CD8-positive, alpha-beta memory T cell (primary cell): ENCODE data around the gene PPP2R3A. TPM values are rescaled to one million over a fixed set of nuclear protein-coding genes. Genes with fewer than 3 reads are reported as not detected.
"Not testable (repeated sequence)": the region's sequence is repeated elsewhere in the genome, so short reads cannot be mapped to it uniquely, and the experiment has no call there.

ENCODE experiments used
- CTCF ChIA-PET: fragments of 350-600 bp; sonication (Branson Sonifier 250); formaldehyde crosslinking; loops from one replicate; lab custom pipeline; 2021; ENCODE audit warnings: antibody characterized with exemption; lab: Charles Lee
- POLR2A ChIA-PET: fragments of 350-600 bp; sonication (Branson Sonifier 250); formaldehyde crosslinking; loops from one replicate; lab custom pipeline; 2021; ENCODE audit warnings: antibody characterized with exemption; lab: Charles Lee
- DNase-seq, 5 donors: peaks; one replicate each; pipeline versions ENCODE4 v3.0.0 to v3.0.0-alpha.2; 2020 to 2022; ENCODE audit warnings: mixed read lengths in 1 of 5
- H3K27ac ChIP-seq: one replicate; pipeline ENCODE4 v1.7.0; 2013; ENCODE audit warnings: low read depth, mild to moderate bottlenecking, low read length, moderate library complexity
- H3K27me3 ChIP-seq: 2 replicates; pipeline ENCODE4 v1.7.0; 2013; ENCODE audit warnings: low read length, mild to moderate bottlenecking; ENCODE audit not compliant: insufficient read depth, poor library complexity, severe bottlenecking
- H3K36me3 ChIP-seq: 2 replicates; pipeline ENCODE4 v1.7.0; 2013; ENCODE audit warnings: mild to moderate bottlenecking, low read length, moderate library complexity; ENCODE audit not compliant: insufficient read depth
- H3K4me1 ChIP-seq: 2 replicates; pipeline ENCODE4 v1.7.0; 2013; ENCODE audit warnings: mild to moderate bottlenecking, low read length, moderate library complexity; ENCODE audit not compliant: insufficient read depth
- H3K4me3 ChIP-seq: 2 replicates; pipeline ENCODE4 v1.7.0; 2013; ENCODE audit warnings: mild to moderate bottlenecking, low read length
- H3K9me3 ChIP-seq: 2 replicates; pipeline ENCODE4 v1.7.0; 2013; ENCODE audit warnings: mild to moderate bottlenecking, low read length
- H3K27ac Mint-ChIP-seq, 8 donors: one replicate each; pipeline ENCODE4 v1.8.0; 2020 to 2021; ENCODE audit warnings: mixed read lengths in 8 of 8, mild to moderate bottlenecking in 6 of 8, inconsistent platforms in 3 of 8, moderate library complexity in 3 of 8
- H3K27me3 Mint-ChIP-seq, 2 donors: one replicate each; pipeline ENCODE4 v1.8.0; 2020 to 2021; ENCODE audit warnings: mixed read lengths in 2 of 2, mild to moderate bottlenecking in 1 of 2, moderate library complexity in 1 of 2
- H3K36me3 Mint-ChIP-seq, 3 donors: one replicate each; pipeline ENCODE4 v1.8.0; 2020 to 2021; ENCODE audit warnings: mixed read lengths in 3 of 3, inconsistent platforms in 1 of 3, mild to moderate bottlenecking in 1 of 3
- H3K4me1 Mint-ChIP-seq, 3 donors: one replicate each; pipeline ENCODE4 v1.8.0; 2020 to 2021; ENCODE audit warnings: mixed read lengths in 3 of 3, inconsistent platforms in 1 of 3, mild to moderate bottlenecking in 1 of 3
- H3K4me3 Mint-ChIP-seq, 7 donors: one replicate each; pipeline ENCODE4 v1.8.0; 2020 to 2021; ENCODE audit warnings: mixed read lengths in 7 of 7, mild to moderate bottlenecking in 6 of 7, moderate library complexity in 4 of 7, inconsistent platforms in 2 of 7
- H3K9me3 Mint-ChIP-seq, 5 donors: one replicate each; pipeline ENCODE4 v1.8.0; 2020 to 2022; ENCODE audit warnings: mixed read lengths in 5 of 5, mild to moderate bottlenecking in 3 of 5, moderate library complexity in 2 of 5, inconsistent platforms in 1 of 5
- polyA plus RNA-seq: library from polyadenylated mRNA; unstranded; fragments of 300-500 nt; fragmentation: Illumina TruSeq; gene quantifications from one replicate; pipeline ENCODE4 v1.2.3, GENCODE V29; 2021
- total RNA-seq, 2 experiments: library from RNA; stranded (reverse); gene quantifications; one replicate each; pipeline ENCODE4 v1.2.3, GENCODE V29; 2021

PPP2R3A gene
- total and polyA plus RNA-seq, 3 experiments from 2014 or later, result 0.04 to 0.22 (median 0.18) TPM

DNA sequence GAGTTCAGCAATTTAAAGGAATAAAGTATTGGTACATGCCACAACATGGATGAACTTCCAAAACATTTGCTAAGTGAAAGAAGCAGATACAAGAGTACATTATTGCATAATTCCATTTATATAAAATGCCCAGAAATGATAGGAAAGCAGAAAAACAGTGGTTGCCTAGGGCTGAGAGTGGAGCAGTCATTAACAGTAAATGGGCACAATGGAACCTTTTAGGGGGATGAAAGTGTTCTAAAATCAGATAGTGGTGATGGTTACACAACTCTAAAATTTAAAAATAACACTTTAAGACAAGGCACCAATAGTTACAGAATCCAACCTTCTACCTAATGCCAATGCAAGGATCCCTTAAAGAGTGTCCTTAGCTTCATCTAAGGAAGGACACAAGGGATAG lies 196.0 kb downstream of the PPP2R3A start:
- Mint-ChIP-seq H3K27ac (peak overlapping the region in 2 of 8 donors; percentile 10 to 79), H3K27me3 (no peaks in the 10 kb centered on the region), H3K36me3 (peaks cover 5 to 19% (median 8%) of the 10 kb centered on the region in 3 donors), H3K4me1 (peaks cover 64 to 87% (median 84%) of the 10 kb centered on the region in 3 donors), H3K9me3 (no peaks in the 10 kb centered on the region), H3K4me3 (peak overlapping the region in 1 of 7 donors; percentile 0)
- Histone ChIP-seq H3K27ac (no peak overlapping the region), H3K4me1 (peaks cover 36% of the 10 kb centered on the region), H3K4me3 (no peak overlapping the region), H3K9me3 (no peaks in the 10 kb centered on the region), H3K36me3 (no peaks in the 10 kb centered on the region), H3K27me3 (no peaks in the 10 kb centered on the region)
- no peak for DNase-seq
- ChIA-PET POLR2A (no interaction called here), CTCF (no interaction called here)

DNA sequence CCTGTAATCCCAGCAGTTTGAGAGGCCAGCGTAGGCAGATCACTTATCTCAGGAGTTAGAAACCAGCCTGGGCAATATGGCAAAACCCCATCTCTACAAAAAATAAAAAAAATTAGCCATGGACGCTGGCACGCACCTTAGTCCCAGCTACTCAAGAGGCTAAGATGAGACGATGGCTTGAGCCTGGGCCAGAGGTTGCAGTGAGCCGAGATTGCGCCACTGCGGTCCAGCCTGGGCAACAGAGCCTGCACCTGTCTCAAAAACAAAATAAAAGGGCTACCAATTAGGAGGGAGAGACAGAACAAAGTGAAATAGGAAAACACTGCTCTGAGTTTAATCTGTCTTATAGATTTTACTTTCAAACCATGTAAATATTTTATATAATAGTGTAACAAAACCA lies 196.8 kb downstream of the PPP2R3A start:
- Histone ChIP-seq H3K27me3 (no peaks in the 10 kb centered on the region), H3K36me3 (no peaks in the 10 kb centered on the region), H3K4me3 (no peak overlapping the region), H3K4me1 (peaks cover 43% of the 10 kb centered on the region), H3K27ac (no peak overlapping the region), H3K9me3 (no peaks in the 10 kb centered on the region)
- Mint-ChIP-seq H3K4me3 (no peak overlapping the region), H3K27me3 (no peaks in the 10 kb centered on the region), H3K9me3 (no peaks in the 10 kb centered on the region), H3K36me3 (peaks cover 5 to 19% (median 8%) of the 10 kb centered on the region in 3 donors), H3K27ac (peak overlapping the region in 1 of 8 donors; percentile 58), H3K4me1 (peaks cover 70 to 88% (median 86%) of the 10 kb centered on the region in 3 donors)
- DNase-seq, result no peak
- POLR2A ChIA-PET, result no interaction called here
- CTCF ChIA-PET, result no interaction called here

DNA sequence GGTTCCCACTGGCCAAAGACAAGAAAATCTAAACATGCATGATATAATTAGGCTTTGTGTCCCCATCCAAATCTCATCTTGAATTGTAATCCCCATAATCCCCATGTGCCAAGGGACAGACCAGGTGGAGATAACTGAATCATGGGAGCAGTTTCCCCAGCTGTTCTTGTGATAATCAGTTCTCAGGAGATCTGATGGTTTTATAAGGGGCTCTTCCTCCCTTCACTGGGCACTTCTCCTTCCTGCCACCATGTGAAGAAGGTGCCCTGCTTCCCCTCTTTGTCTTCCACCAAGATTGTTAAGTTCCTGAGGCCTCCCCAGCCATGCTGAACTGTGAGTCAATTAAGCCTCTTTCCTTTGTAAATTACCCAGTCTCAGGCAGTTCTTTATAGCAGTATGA lies 198.1 kb downstream of the PPP2R3A start:
- DNase-seq, H3K27me3 Mint-ChIP-seq, POLR2A ChIA-PET, H3K27ac ChIP-seq, H3K9me3 Mint-ChIP-seq, H3K9me3 ChIP-seq, H3K36me3 ChIP-seq, CTCF ChIA-PET, H3K27me3 ChIP-seq, H3K4me3 ChIP-seq: not testable (repeated sequence)
- peak overlapping the region in 5 of 7 donors; percentile 2 to 82 (median 56) for H3K4me3 Mint-ChIP-seq
- H3K27ac Mint-ChIP-seq, result peak overlapping the region; percentile 14 to 97 (median 74)
- H3K4me1 ChIP-seq, result peaks cover 49% of the 10 kb centered on the region
- H3K36me3 Mint-ChIP-seq, result peaks cover 4 to 19% (median 5%) of the 10 kb centered on the region in 3 donors
- H3K4me1 Mint-ChIP-seq, result peaks cover 73 to 88% (median 86%) of the 10 kb centered on the region in 3 donors

DNA sequence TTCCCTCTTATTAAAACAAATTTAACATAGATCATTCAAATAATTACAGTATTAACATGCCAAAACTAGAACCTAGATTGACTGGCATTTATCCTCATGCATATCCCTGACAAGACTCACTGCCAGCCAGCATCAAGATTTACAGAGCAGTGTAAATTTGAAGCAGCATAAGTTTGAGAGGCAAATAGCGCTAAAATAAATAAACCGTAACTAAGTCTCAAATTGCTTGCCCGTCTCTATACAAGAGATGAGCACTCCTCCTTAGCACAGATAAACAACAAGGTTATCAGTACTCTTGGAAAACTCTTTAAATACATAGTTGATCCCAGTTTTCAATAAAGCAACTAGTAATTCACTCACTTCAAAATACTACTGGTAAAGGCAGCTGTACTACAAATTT lies 201.0 kb downstream of the PPP2R3A start:
- Mint-ChIP-seq H3K27me3 (no peaks in the 10 kb centered on the region), H3K27ac (peak overlapping the region in 4 of 8 donors; percentile 26 to 60 (median 32)), H3K36me3 (peaks cover 0 to 23% (median 0%) of the 10 kb centered on the region in 3 donors), H3K4me1 (peaks cover 61 to 75% (median 70%) of the 10 kb centered on the region in 3 donors), H3K9me3 (no peaks in the 10 kb centered on the region), H3K4me3 (peak overlapping the region in 5 of 7 donors; percentile 17 to 55 (median 38))
- Histone ChIP-seq H3K4me1 (peaks cover 56% of the 10 kb centered on the region), H3K36me3 (no peaks in the 10 kb centered on the region), H3K4me3 (no peak overlapping the region), H3K9me3 (no peaks in the 10 kb centered on the region), H3K27me3 (no peaks in the 10 kb centered on the region), H3K27ac (no peak overlapping the region)
- ChIA-PET POLR2A (no interaction called here), CTCF (no interaction called here)
- DNase-seq, result no peak

DNA sequence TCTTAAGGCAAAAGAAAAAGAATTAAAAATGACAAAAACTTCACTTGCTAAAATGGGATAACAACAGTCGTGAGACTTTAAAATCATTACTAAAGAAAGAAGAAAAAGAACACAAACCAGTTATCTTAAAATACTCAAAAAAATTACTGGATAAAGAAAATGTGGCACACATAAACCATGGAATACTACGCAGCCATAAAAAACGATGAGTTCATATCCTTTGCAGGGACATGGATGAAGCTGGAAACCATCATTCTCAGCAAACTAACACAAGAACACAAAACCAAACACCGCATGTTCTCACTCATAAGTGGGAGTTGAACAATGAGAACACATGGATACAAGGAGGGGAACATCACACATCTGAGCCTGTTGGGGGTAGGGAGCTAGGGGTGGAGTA lies 202.7 kb downstream of the PPP2R3A start:
- peak overlapping the region in 6 of 8 donors; percentile 26 to 74 (median 48) for H3K27ac Mint-ChIP-seq
- CTCF ChIA-PET, result interaction anchor here (0.8 to 0.9 kb wide), 2 partner anchors 27 to 29 kb away, joined by 3 read pairs; no protein-coding TSS in a partner anchor
- POLR2A ChIA-PET, result not testable (repeated sequence)

DNA sequence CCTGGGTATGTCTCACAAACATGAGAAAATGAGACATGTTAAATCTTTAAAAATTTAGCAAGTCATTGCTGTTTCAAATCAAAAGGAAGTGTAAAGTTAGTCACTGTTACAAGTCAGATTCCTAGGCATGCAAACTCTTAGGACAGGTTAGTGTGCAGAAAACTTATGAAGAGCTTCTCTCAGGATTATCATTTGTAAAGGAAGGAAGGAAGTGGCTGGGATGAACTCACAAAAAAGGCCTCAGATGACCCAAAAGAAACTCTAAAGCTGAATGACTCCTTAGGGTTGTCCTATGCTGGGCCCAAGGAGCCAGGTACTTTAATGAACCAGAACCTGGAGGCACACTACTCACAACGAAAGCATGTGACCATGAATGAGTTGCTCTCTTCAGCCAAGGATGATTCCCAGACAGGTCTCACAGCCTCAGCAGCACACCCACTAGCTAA lies 205.6 kb downstream of the PPP2R3A start:
- H3K27me3 ChIP-seq, result no peaks in the 10 kb centered on the region
- no peak overlapping the region for H3K4me3 ChIP-seq
- H3K27ac Mint-ChIP-seq, result peak overlapping the region; percentile 2 to 75 (median 26)
- peaks cover 0 to 14% (median 0%) of the 10 kb centered on the region in 3 donors for H3K36me3 Mint-ChIP-seq
- H3K27ac ChIP-seq, result no peak overlapping the region
- no peaks in the 10 kb centered on the region for H3K27me3 Mint-ChIP-seq
- H3K9me3 Mint-ChIP-seq, result no peaks in the 10 kb centered on the region
- no peaks in the 10 kb centered on the region for H3K36me3 ChIP-seq
- POLR2A ChIA-PET, result interaction anchor here (0.9 kb wide), 1 partner anchor 26 kb away, joined by 4 read pairs; the partner anchor contains the start of gene MSL2
- H3K4me3 Mint-ChIP-seq, result peak overlapping the region in 3 of 7 donors; percentile 4 to 14 (median 8)
- H3K9me3 ChIP-seq, result no peaks in the 10 kb centered on the region
- no peak for DNase-seq
- CTCF ChIA-PET, result no interaction called here
- peaks cover 71% of the 10 kb centered on the region for H3K4me1 ChIP-seq
- peaks cover 36 to 42% (median 38%) of the 10 kb centered on the region in 3 donors for H3K4me1 Mint-ChIP-seq

More for the DNA sequence above, 202.7 kb downstream of the PPP2R3A start:
- not testable (repeated sequence) for H3K27ac ChIP-seq, H3K27me3 ChIP-seq, DNase-seq, H3K36me3 ChIP-seq, H3K4me3 ChIP-seq, H3K9me3 ChIP-seq, H3K9me3 Mint-ChIP-seq, H3K27me3 Mint-ChIP-seq
- peaks cover 67% of the 10 kb centered on the region for H3K4me1 ChIP-seq
- H3K4me3 Mint-ChIP-seq, result peak overlapping the region; percentile 3 to 53 (median 50)
- H3K4me1 Mint-ChIP-seq, result peaks cover 52 to 59% (median 56%) of the 10 kb centered on the region in 3 donors
- peaks cover 0 to 22% (median 0%) of the 10 kb centered on the region in 3 donors for H3K36me3 Mint-ChIP-seq

DNA sequence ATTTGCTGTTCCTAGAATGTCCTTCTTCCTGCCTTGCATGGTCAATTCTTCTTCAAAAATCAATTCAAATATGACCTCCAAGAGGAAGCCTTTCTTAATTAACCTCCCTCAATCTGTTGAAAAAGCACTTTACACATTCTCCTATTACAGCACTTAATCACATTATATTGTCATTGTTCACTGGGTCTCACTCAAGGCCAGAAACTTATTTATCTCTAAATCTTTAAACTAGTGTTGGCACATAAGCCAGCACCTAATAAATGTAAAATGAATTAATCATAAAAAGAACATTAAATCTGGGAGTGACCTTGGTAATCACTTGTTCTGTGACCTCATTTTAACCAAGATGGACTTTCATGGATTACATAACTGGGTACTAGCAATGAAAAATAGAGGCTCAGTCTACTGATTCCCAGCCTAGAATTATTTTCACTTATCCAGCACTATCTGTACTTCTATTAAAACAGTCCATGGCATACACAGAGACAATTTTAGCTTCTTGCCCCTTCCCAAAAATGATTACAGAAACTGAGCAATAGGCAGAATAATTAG lies 208.5 kb downstream of the PPP2R3A start:
- no peak overlapping the region for H3K27ac ChIP-seq
- CTCF ChIA-PET, result no interaction called here

DNA sequence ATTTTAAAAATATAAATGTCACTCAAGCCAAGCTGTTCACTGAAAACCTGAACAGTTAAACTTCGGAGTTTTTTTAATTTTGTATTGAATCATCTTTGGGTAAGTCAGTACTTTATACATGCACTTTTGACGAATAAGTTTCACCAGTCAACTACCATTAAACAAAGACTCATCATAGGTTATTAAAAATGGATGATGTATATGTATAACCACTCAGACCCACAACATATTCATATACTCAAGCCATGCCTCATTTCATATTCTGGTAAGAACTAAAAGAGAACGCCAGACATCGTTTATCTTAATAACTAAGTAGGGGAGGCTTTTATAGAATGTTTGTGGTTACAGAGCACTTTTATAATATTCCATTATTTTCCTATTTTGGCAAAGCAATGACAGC lies 212.3 kb downstream of the PPP2R3A start:
- H3K36me3 ChIP-seq, result no peaks in the 10 kb centered on the region
- H3K27ac ChIP-seq, result no peak overlapping the region
- peaks cover 0 to 11% (median 5%) of the 10 kb centered on the region in 3 donors for H3K36me3 Mint-ChIP-seq
- H3K4me3 Mint-ChIP-seq, result peak overlapping the region in 4 of 7 donors; percentile 34 to 61 (median 39)
- no peak for DNase-seq
- ChIA-PET CTCF (no interaction called here), POLR2A (no interaction called here)
- peak overlapping the region in 2 of 8 donors; percentile 21 to 29 for H3K27ac Mint-ChIP-seq
- peaks cover 54 to 70% (median 66%) of the 10 kb centered on the region in 3 donors for H3K4me1 Mint-ChIP-seq
- H3K9me3 ChIP-seq, result no peaks in the 10 kb centered on the region
- no peaks in the 10 kb centered on the region for H3K27me3 Mint-ChIP-seq
- peaks cover 88% of the 10 kb centered on the region for H3K4me1 ChIP-seq
- no peaks in the 10 kb centered on the region for H3K9me3 Mint-ChIP-seq
- H3K4me3 ChIP-seq, result no peak overlapping the region
- H3K27me3 ChIP-seq, result no peaks in the 10 kb centered on the region

More for the DNA sequence above, 208.5 kb downstream of the PPP2R3A start:
- Histone ChIP-seq H3K4me3 (no peak overlapping the region), H3K27me3 (no peaks in the 10 kb centered on the region), H3K36me3 (no peaks in the 10 kb centered on the region), H3K9me3 (no peaks in the 10 kb centered on the region), H3K4me1 (peaks cover 79% of the 10 kb centered on the region)
- Mint-ChIP-seq H3K27ac (peak overlapping the region in 3 of 8 donors; percentile 34 to 43 (median 39)), H3K4me3 (peak overlapping the region in 5 of 7 donors; percentile 4 to 24 (median 6)), H3K36me3 (peaks cover 0 to 9% (median 2%) of the 10 kb centered on the region in 3 donors), H3K27me3 (no peaks in the 10 kb centered on the region), H3K9me3 (no peaks in the 10 kb centered on the region), H3K4me1 (peaks cover 27 to 40% (median 36%) of the 10 kb centered on the region in 3 donors)
- no peak for DNase-seq
- POLR2A ChIA-PET, result no interaction called here
